HEK293T (cell line): Measurements from ENCODE around the gene ADAMTS12.

Source experiments
- ARNT ChIP-seq: fragments of 450-650 bp; IDR thresholded peaks from 2 replicates; pipeline ENCODE4 v1.6.1; 2017; ENCODE audit warnings: mild to moderate bottlenecking
- BHLHE40 ChIP-seq: fragments of 450-650 bp; IDR thresholded peaks from 2 replicates; pipeline ENCODE4 v1.6.1; 2016; ENCODE audit warnings: mild to moderate bottlenecking, moderate library complexity, borderline replicate concordance
- CTBP1 ChIP-seq: fragments of 450-650 bp; IDR thresholded peaks from 2 replicates; pipeline ENCODE4 v1.6.1; 2016; ENCODE audit warnings: borderline replicate concordance
- ELF4 ChIP-seq: fragments of 450-650 bp; IDR thresholded peaks from 2 replicates; pipeline ENCODE4 v1.6.1; 2017; ENCODE audit warnings: antibody characterized with exemption
- FOXA1 ChIP-seq: fragments of 450-650 bp; IDR thresholded peaks from 2 replicates; pipeline ENCODE4 v1.6.1; 2016; ENCODE audit warnings: mild to moderate bottlenecking
- FOXK2 ChIP-seq: fragments of 450-650 bp; IDR thresholded peaks from 2 replicates; pipeline ENCODE4 v1.6.1; 2016; ENCODE audit warnings: mild to moderate bottlenecking
- FOXM1 ChIP-seq: fragments of 450-650 bp; IDR thresholded peaks from 2 replicates; pipeline ENCODE4 v1.6.1; 2017; ENCODE audit warnings: mild to moderate bottlenecking, borderline replicate concordance
- NFRKB ChIP-seq: fragments of 450-650 bp; IDR thresholded peaks from 2 replicates; pipeline ENCODE4 v1.6.1; 2016; ENCODE audit warnings: mild to moderate bottlenecking, moderate library complexity
- SP1 ChIP-seq: fragments of 450-650 bp; IDR thresholded peaks from 2 replicates; pipeline ENCODE4 v1.6.1; 2017
- ZNF384 ChIP-seq: fragments of 450-650 bp; IDR thresholded peaks from 2 replicates; pipeline ENCODE4 v1.6.1; 2016

- TF ChIP-seq ARNT (no peak), BHLHE40 (no peak), ZNF384 (no peak), SP1 (no peak), FOXK2 (no peak), FOXM1 (no peak), CTBP1 (no peak), FOXA1 (no peak), ELF4 (no peak), NFRKB (no peak)
Observed at GRCh38 chr5:33755231-33755630, 136.6 kb downstream of the ADAMTS12 start.
